Vagina (tissue), 2 donors: ENCODE measurements around the gene PCGF3.

Experiments used
- POLR2A ChIP-seq, 2 donors: fragments of 450-650 bp; IDR thresholded peaks; one replicate each; pipeline ENCODE4 v1.6.1; 2017; ENCODE audit warnings: antibody characterized with exemption in 2 of 2, mild to moderate bottlenecking in 2 of 2, moderate library complexity in 2 of 2
- POLR2AphosphoS5 ChIP-seq, 2 donors: sonication (generic); formaldehyde crosslinking; IDR thresholded peaks; one replicate each; pipeline ENCODE4 v1.9.0; 2017; ENCODE audit warnings: antibody characterized with exemption in 2 of 2, mild to moderate bottlenecking in 2 of 2, low read depth in 1 of 2; ENCODE audit not compliant: insufficient read depth in 1 of 2
- TF ChIP-seq, protein P1 (sequence below), 3 experiments: fragments of 450-650 bp in 2 of 3; fragments of 200-600 bp in 1 of 3; sonication (generic) in 1 of 3; IDR thresholded peaks; one replicate each; pipeline ENCODE4 v1.5.1; 2017 to 2019; ENCODE audit warnings: antibody characterized with exemption in 3 of 3, mild to moderate bottlenecking in 2 of 3, moderate library complexity in 2 of 3

DNA sequence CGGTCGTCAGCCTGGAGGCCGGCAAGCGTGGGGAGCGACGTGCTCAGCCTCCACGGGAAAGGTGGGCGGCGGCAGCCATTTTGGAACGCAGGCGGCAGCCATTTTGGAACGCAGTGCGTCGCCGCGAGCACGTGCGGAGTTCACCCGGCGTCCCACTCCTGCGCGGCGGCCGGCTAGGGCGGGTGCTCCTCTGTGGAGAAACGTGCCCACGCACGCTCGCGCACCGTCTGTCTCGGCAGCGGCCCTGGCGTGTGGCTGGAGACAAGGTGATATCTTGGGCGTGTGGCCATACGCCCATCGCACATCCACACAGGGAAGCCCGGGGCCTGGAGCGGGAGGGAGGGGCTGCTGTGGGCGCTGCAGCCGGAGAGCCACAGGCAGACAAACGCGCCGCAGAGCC lies 99.2 kb downstream of the PCGF3 start:
- no peak for TF ChIP-seq POLR2A (IDR thresholded peaks at IDR 0.05)
- TF ChIP-seq, protein P1, sequence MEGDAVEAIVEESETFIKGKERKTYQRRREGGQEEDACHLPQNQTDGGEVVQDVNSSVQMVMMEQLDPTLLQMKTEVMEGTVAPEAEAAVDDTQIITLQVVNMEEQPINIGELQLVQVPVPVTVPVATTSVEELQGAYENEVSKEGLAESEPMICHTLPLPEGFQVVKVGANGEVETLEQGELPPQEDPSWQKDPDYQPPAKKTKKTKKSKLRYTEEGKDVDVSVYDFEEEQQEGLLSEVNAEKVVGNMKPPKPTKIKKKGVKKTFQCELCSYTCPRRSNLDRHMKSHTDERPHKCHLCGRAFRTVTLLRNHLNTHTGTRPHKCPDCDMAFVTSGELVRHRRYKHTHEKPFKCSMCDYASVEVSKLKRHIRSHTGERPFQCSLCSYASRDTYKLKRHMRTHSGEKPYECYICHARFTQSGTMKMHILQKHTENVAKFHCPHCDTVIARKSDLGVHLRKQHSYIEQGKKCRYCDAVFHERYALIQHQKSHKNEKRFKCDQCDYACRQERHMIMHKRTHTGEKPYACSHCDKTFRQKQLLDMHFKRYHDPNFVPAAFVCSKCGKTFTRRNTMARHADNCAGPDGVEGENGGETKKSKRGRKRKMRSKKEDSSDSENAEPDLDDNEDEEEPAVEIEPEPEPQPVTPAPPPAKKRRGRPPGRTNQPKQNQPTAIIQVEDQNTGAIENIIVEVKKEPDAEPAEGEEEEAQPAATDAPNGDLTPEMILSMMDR (IDR thresholded peaks at IDR 0.05), result no peak
- no peak for TF ChIP-seq POLR2AphosphoS5 (IDR thresholded peaks at IDR 0.05; ENCODE audit: insufficient read depth in 1 of 2, low read depth in 1 of 2)
